SK-N-SH (cell line): ENCODE results near the gene SLC2A5. TPM values are rescaled to one million over a fixed set of nuclear protein-coding genes. Genes with fewer than 3 reads are reported as not detected.

ENCODE experiments used
- CTCF ChIA-PET: fragments of 300-600, 350-600 bp; formaldehyde crosslinking; extraction: SDS; loops from one replicate; lab custom pipeline; 2021; lab: Yijun Ruan, JAX
- POLR2A ChIA-PET: fragments of 350-600 bp; sonication (Branson Sonifier 250); formaldehyde crosslinking; extraction: SDS; loops from one replicate; lab custom pipeline; 2020; ENCODE audit warnings: antibody characterized with exemption, inconsistent platforms; lab: Yijun Ruan, JAX
- DNase-seq: peaks from one replicate; pipeline ENCODE4 v3.0.0; 2012
- H2AFZ ChIP-seq: fragments of 200-600 bp; sonication (generic); 2 replicates; pipeline ENCODE4 v1.8.1; 2016; ENCODE audit warnings: antibody characterized with exemption, mild to moderate bottlenecking, low read depth
- H3F3A ChIP-seq: fragments of 200-600 bp; sonication (generic); replicated peaks from 2 replicates; pipeline ENCODE3; 2016; ENCODE audit warnings: antibody characterized with exemption, mild to moderate bottlenecking; ENCODE audit not compliant: insufficient read depth
- H3K27ac ChIP-seq, 2 experiments: fragments of 200-500 bp in 1 of 2; fragments of 200-600 bp in 1 of 2; sonication (Bioruptor generic) in 1 of 2; sonication (generic), shearing (Covaris generic) in 1 of 2; 2 replicates each; pipeline versions ENCODE4 v1.5.1 to v1.6.1; 2014 to 2016; ENCODE audit warnings: low read depth in 2 of 2, inconsistent platforms in 1 of 2, low read length in 1 of 2, mild to moderate bottlenecking in 1 of 2, mixed read lengths in 1 of 2
- H3K27me3 ChIP-seq: fragments of 200-600 bp; sonication (generic), shearing (Covaris generic); 2 replicates; pipeline ENCODE4 v1.6.1; 2016; ENCODE audit warnings: mixed run types; ENCODE audit not compliant: insufficient read depth
- H3K36me3 ChIP-seq, 2 experiments: fragments of 200-500 bp in 1 of 2; fragments of 200-600 bp in 1 of 2; sonication (Bioruptor generic) in 1 of 2; sonication (generic) in 1 of 2; replicated peaks in 1 of 2; 2 replicates each; pipeline versions ENCODE3 to v1.5.1; 2014 to 2016; ENCODE audit warnings: low read length in 1 of 2, mild to moderate bottlenecking in 1 of 2; ENCODE audit not compliant: insufficient read depth in 2 of 2, control insufficient read depth in 1 of 2
- H3K4me1 ChIP-seq, 2 experiments: fragments of 200-500 bp in 1 of 2; fragments of 200-600 bp in 1 of 2; sonication (Bioruptor generic) in 1 of 2; sonication (generic), shearing (Covaris generic) in 1 of 2; 2 replicates each; pipeline versions ENCODE4 v1.5.1 to v1.6.1; 2014 to 2016; ENCODE audit warnings: low read depth in 1 of 2, low read length in 1 of 2, mixed run types in 1 of 2; ENCODE audit not compliant: insufficient read depth in 2 of 2, control insufficient read depth in 1 of 2
- H3K4me2 ChIP-seq: fragments of 200-600 bp; sonication (generic), shearing (Covaris generic); 2 replicates; pipeline ENCODE4 v1.6.1; 2017; ENCODE audit warnings: mixed run types
- H3K4me3 ChIP-seq, 2 experiments: fragments of 200-500 bp in 1 of 2; fragments of 200-600 bp in 1 of 2; sonication (Bioruptor generic) in 1 of 2; sonication (generic), shearing (Covaris generic) in 1 of 2; 2 replicates each; pipeline versions ENCODE4 v1.5.1 to v1.8.1; 2014 to 2016; ENCODE audit warnings: low read depth in 2 of 2, inconsistent platforms in 1 of 2, low read length in 1 of 2, mild to moderate bottlenecking in 1 of 2, mixed read lengths in 1 of 2, moderate library complexity in 1 of 2
- H3K79me2 ChIP-seq: fragments of 200-600 bp; sonication (generic); 2 replicates; pipeline ENCODE4 v1.8.1; 2017; ENCODE audit warnings: mild to moderate bottlenecking; ENCODE audit not compliant: insufficient read depth
- H3K9ac ChIP-seq: fragments of 200-600 bp; sonication (generic); 2 replicates; pipeline ENCODE4 v1.6.1; 2017; ENCODE audit warnings: mixed run types
- H3K9me2 ChIP-seq: fragments of 200-600 bp; sonication (generic); 2 replicates; pipeline ENCODE4 v1.6.1; 2017; ENCODE audit warnings: mixed run types
- H3K9me3 ChIP-seq: fragments of 200-600 bp; sonication (generic); 2 replicates; pipeline ENCODE4 v1.6.1; 2017; ENCODE audit warnings: mixed run types, mild to moderate bottlenecking, moderate library complexity
- H4K20me1 ChIP-seq: fragments of 200-600 bp; sonication (generic); 2 replicates; pipeline ENCODE4 v1.6.1; 2017; ENCODE audit warnings: mild to moderate bottlenecking, mixed run types; ENCODE audit not compliant: insufficient read depth
- CTCF ChIP-seq: fragments of 200-600 bp; sonication (generic); IDR thresholded peaks from 2 replicates; pipeline ENCODE4 v1.6.1; 2017; ENCODE audit warnings: antibody characterized with exemption, mild to moderate bottlenecking, moderate library complexity
- FOSL2 ChIP-seq: IDR thresholded peaks from 2 replicates; pipeline ENCODE4 v1.4.0; 2012; ENCODE audit warnings: low read depth, mild to moderate bottlenecking, moderate library complexity, borderline replicate concordance
- FOXJ3 ChIP-seq: sonication (generic); formaldehyde crosslinking; IDR thresholded peaks from 2 replicates; pipeline ENCODE4 v1.5.1; 2020; ENCODE audit warnings: mild to moderate bottlenecking, missing genetic modification reagents
- JUND ChIP-seq: IDR thresholded peaks from 2 replicates; pipeline ENCODE4 v1.4.0; 2012
- MXI1 ChIP-seq: IDR thresholded peaks from 2 replicates; pipeline ENCODE4 v1.6.1; 2012; ENCODE audit warnings: mild to moderate bottlenecking, low read depth, low read length, improper control_type of control experiment
- NFIC ChIP-seq: IDR thresholded peaks from 2 replicates; pipeline ENCODE4 v1.4.0; 2012; ENCODE audit warnings: borderline replicate concordance
- REST ChIP-seq: IDR thresholded peaks from 2 replicates; pipeline ENCODE4 v1.6.1; 2012; ENCODE audit warnings: mild to moderate bottlenecking, low read depth, low read length, moderate library complexity
- RXRA ChIP-seq: IDR thresholded peaks from 2 replicates; pipeline ENCODE4 v1.4.0; 2012; ENCODE audit warnings: low read depth, mild to moderate bottlenecking, borderline replicate concordance
- SMC3 ChIP-seq: IDR thresholded peaks from 2 replicates; pipeline ENCODE4 v1.6.1; 2012; ENCODE audit warnings: low read depth, low read length, improper control_type of control experiment
- TAF1 ChIP-seq: IDR thresholded peaks from 2 replicates; pipeline ENCODE4 v1.6.1; 2012; ENCODE audit warnings: low read depth, mild to moderate bottlenecking, low read length, moderate library complexity, borderline replicate concordance
- TCF12 ChIP-seq: IDR thresholded peaks from 2 replicates; pipeline ENCODE4 v1.4.0; 2012
- USF1 ChIP-seq: IDR thresholded peaks from 2 replicates; pipeline ENCODE4 v1.4.0; 2012; ENCODE audit warnings: low read depth, borderline replicate concordance
- USF2 ChIP-seq: fragments of 150-350 bp; IDR thresholded peaks from 2 replicates; pipeline ENCODE4 v1.6.1; 2017; ENCODE audit warnings: antibody characterized with exemption, low read length, low read depth, borderline replicate concordance
- WGBS: methylation state at CpG from one replicate; pipeline ENCODE4 v1.1.6; 2017; ENCODE audit warnings: low lambda C conversion rate; 5-methylcytosine and 5-hydroxymethylcytosine counted together
- polyA plus RNA-seq, 3 experiments: library from polyadenylated mRNA; depleted of rRNA; stranded (reverse); fragments of >200 nt; gene quantifications; 2 replicates each; pipeline ENCODE4 v1.2.3, GENCODE V29; 2012

Gene SLC2A5
- polyA plus RNA-seq, 1 of the 3 experiments (the other 2 are of a cell fraction) = 0.02 TPM

GRCh38 chr1:9051379-9051778 lies 18.1 kb downstream of the SLC2A5 start:
- Histone ChIP-seq H3K79me2 (no peaks in the 10 kb centered on the region), H3K9me3 (no peaks in the 10 kb centered on the region), H3K4me2 (no peak overlapping the region), H3K4me3 (no peak overlapping the region), H3K4me1 (no peaks in the 10 kb centered on the region), H3K9ac (no peak overlapping the region), H4K20me1 (no peaks in the 10 kb centered on the region), H3K27me3 (no peaks in the 10 kb centered on the region), H2AFZ (no peak overlapping the region)
- TF ChIP-seq RXRA (no peak), JUND (no peak), SMC3 (no peak)
- TF ChIP-seq, all 33 proteins: peak for 0
- Histone ChIP-seq H3K36me3 (no peaks in the 10 kb centered on the region), H3K9me2 (no peaks in the 10 kb centered on the region), H3F3A (no peaks in the 10 kb centered on the region), H3K27ac (no peak overlapping the region)
- ChIA-PET POLR2A (no interaction called here), CTCF (interaction anchor here (0.6 to 1.2 kb wide), 2 partner anchors 14 to 91 kb away, joined by 3 to 4 read pairs; no protein-coding TSS in a partner anchor)
- WGBS = 76% methylated on average over 1 of the region's 1 CpG
- no peak for DNase-seq

- Histone ChIP-seq H4K20me1 (no peaks in the 10 kb centered on the region), H2AFZ (no peak overlapping the region), H3K9ac (no peak overlapping the region), H3K9me3 (no peaks in the 10 kb centered on the region), H3K9me2 (no peaks in the 10 kb centered on the region), H3K4me1 (no peaks in the 10 kb centered on the region), H3F3A (no peaks in the 10 kb centered on the region), H3K27ac (no peak overlapping the region), H3K79me2 (no peaks in the 10 kb centered on the region), H3K4me3 (no peak overlapping the region), H3K36me3 (no peaks in the 10 kb centered on the region), H3K4me2 (no peak overlapping the region), H3K27me3 (no peaks in the 10 kb centered on the region)
- ChIA-PET CTCF (interaction anchor here (1.2 kb wide), 1 partner anchor 92 kb away, joined by 4 read pairs; no protein-coding TSS in a partner anchor), POLR2A (no interaction called here)
- DNase-seq = no peak
- WGBS = 47% methylated on average over 3 of the region's 3 CpGs
- no peak for TF ChIP-seq FOXJ3
- no peak for TF ChIP-seq MXI1
- TF ChIP-seq REST = no peak
- no peak for TF ChIP-seq NFIC
- no peak for TF ChIP-seq CTCF
- no peak for TF ChIP-seq TCF12
- TF ChIP-seq TAF1 = no peak
- TF ChIP-seq USF1 = no peak
- no peak for TF ChIP-seq FOSL2
- no peak for TF ChIP-seq USF2
Measured at GRCh38 chr1:9050803-9051202, 18.6 kb downstream of the SLC2A5 start.
